PC-3 (cell line): Measurements from ENCODE around the gene TP63. TPM values are rescaled to one million over a fixed set of nuclear protein-coding genes. Genes with fewer than 3 reads are reported as not detected.

Experiments used
- ATAC-seq: fragments of 200-7000 bp; cut with Tn5 transposase; 2 replicates; pipeline ENCODE4 v1.9.1; 2020; ENCODE audit warnings: mild to moderate bottlenecking, moderate library complexity
- BruUV-seq: library from RNA; stranded (reverse); fragments of 400-500 nt; replicated peaks from 2 replicates; lab custom pipeline; 2021; lab: Mats Ljungman, UMichigan
- CTCF ChIA-PET: fragments of 300-600 bp; sonication (Branson Sonifier 250); formaldehyde crosslinking; loops from one replicate; lab custom pipeline; 2022; ENCODE audit warnings: antibody characterized with exemption; lab: Charles Lee
- POLR2A ChIA-PET: fragments of 300-600 bp; sonication (Branson Sonifier 250); formaldehyde crosslinking; loops from one replicate; lab custom pipeline; 2022; ENCODE audit warnings: antibody characterized with exemption; ENCODE audit not compliant: unreplicated experiment; lab: Charles Lee
- DNase-seq: peaks from one replicate; pipeline ENCODE4 v3.0.0-alpha.2; 2015
- H2AFZ ChIP-seq: fragments of 300-600 bp; sonication (generic); 2 replicates; pipeline ENCODE4 v1.6.0; 2016; ENCODE audit warnings: antibody characterized with exemption, low read length
- H3F3A ChIP-seq: fragments of 300-600 bp; sonication (generic); one replicate; pipeline ENCODE4 v1.6.0; 2017; ENCODE audit warnings: antibody characterized with exemption, low read length, control low read depth, mild to moderate bottlenecking; ENCODE audit not compliant: unreplicated experiment
- H3K27ac ChIP-seq: fragments of 300-600 bp; sonication (generic); 2 replicates; pipeline ENCODE4 v1.5.1; 2016; ENCODE audit warnings: mild to moderate bottlenecking, low read length
- H3K27me3 ChIP-seq: fragments of 300-600 bp; sonication (generic); 2 replicates; pipeline ENCODE4 v1.6.1; 2016; ENCODE audit warnings: low read length, mixed read lengths
- H3K36me3 ChIP-seq: fragments of 300-600 bp; sonication (generic); 2 replicates; pipeline ENCODE4 v1.6.1; 2016; ENCODE audit warnings: low read depth, mixed run types, low read length, mixed read lengths
- H3K4me1 ChIP-seq: fragments of 300-600 bp; sonication (generic); 2 replicates; pipeline ENCODE4 v1.5.1; 2016; ENCODE audit warnings: low read length; ENCODE audit not compliant: insufficient read depth
- H3K4me2 ChIP-seq: fragments of 300-600 bp; sonication (generic); 2 replicates; pipeline ENCODE4 v1.6.0; 2016; ENCODE audit warnings: low read length
- H3K4me3 ChIP-seq: fragments of 300-600 bp; sonication (generic); 2 replicates; pipeline ENCODE4 v1.5.1; 2016; ENCODE audit warnings: mild to moderate bottlenecking, low read length, mixed read lengths
- H3K79me2 ChIP-seq: fragments of 300-600 bp; sonication (generic); 2 replicates; pipeline ENCODE4 v1.6.1; 2017; ENCODE audit warnings: low read length, mixed read lengths
- H3K9ac ChIP-seq: fragments of 300-600 bp; sonication (generic); 2 replicates; pipeline ENCODE4 v1.6.0; 2016; ENCODE audit warnings: mild to moderate bottlenecking, low read length
- H3K9me2 ChIP-seq: fragments of 300-600 bp; sonication (generic); replicated peaks from 2 replicates; pipeline ENCODE4 v1.6.1; 2016; ENCODE audit warnings: mixed run types, low read length, mixed read lengths
- H3K9me3 ChIP-seq: fragments of 300-600 bp; sonication (generic); 2 replicates; pipeline ENCODE4 v1.6.1; 2016; ENCODE audit warnings: low read length, mixed read lengths
- H4K20me1 ChIP-seq: fragments of 300-600 bp; sonication (generic); 2 replicates; pipeline ENCODE4 v1.6.1; 2016; ENCODE audit warnings: low read length, mixed read lengths
- CTCF ChIP-seq: fragments of 300-600 bp; sonication (generic); conservative IDR thresholded peaks from 2 replicates; pipeline ENCODE4 v1.5.1; 2017; ENCODE audit warnings: antibody characterized with exemption, low read depth, mild to moderate bottlenecking, low read length
- EZH2 ChIP-seq: fragments of 300-600 bp; sonication (generic); IDR thresholded peaks from one replicate; pipeline ENCODE4 v1.6.1; 2017; ENCODE audit warnings: antibody characterized with exemption, mild to moderate bottlenecking, low read length; ENCODE audit not compliant: unreplicated experiment
- EZH2phosphoT487 ChIP-seq: fragments of 300-600 bp; sonication (generic); IDR thresholded peaks from 2 replicates; pipeline ENCODE4 v1.6.1; 2018; ENCODE audit warnings: mild to moderate bottlenecking, antibody characterized with exemption, low read length, borderline replicate concordance
- intact Hi-C: fragments of 100-400 bp; cut with micrococcal nuclease; formaldehyde crosslinking; loops from 2 replicates; pipeline ENCODE4 v1.9.0; 2023
- total RNA-seq: library from RNA; depleted of rRNA; stranded (reverse); fragments of >200 nt; gene quantifications from 2 replicates; pipeline ENCODE4 v1.2.3, GENCODE V29; 2014

The TP63 gene
- total RNA-seq, 1 experiment from 2014 or later: 0.29 TPM

GRCh38 chr3:189902230-189903186, 271.3 kb downstream of the TP63 start:
- ChIA-PET POLR2A (interaction anchor here (0.5 kb wide), 1 partner anchor 228 kb away, joined by 3 read pairs; no protein-coding TSS in a partner anchor), CTCF (no interaction called here)
- Histone ChIP-seq H3K27ac (no peak overlapping the region), H2AFZ (no peak overlapping the region), H4K20me1 (no peaks in the 10 kb centered on the region), H3K4me2 (no peak overlapping the region), H3K4me1 (peaks cover 6% of the 10 kb centered on the region; the same call in 1 of the 2 replicates), H3K36me3 (no peaks in the 10 kb centered on the region), H3K79me2 (no peaks in the 10 kb centered on the region), H3F3A (no peaks in the 10 kb centered on the region), H3K9ac (no peak overlapping the region), H3K4me3 (no peak overlapping the region), H3K27me3 (no peaks in the 10 kb centered on the region), H3K9me3 (no peaks in the 10 kb centered on the region), H3K9me2 (no peaks in the 10 kb centered on the region)
- no peak for DNase-seq
- ATAC-seq: no peak
- no TSS peak for BruUV-seq
- intact Hi-C loops: no loop called here
- TF ChIP-seq EZH2phosphoT487: no peak
- no peak for TF ChIP-seq EZH2
- no peak for TF ChIP-seq CTCF

- ATAC-seq (no peak; the same call in 1 of the 2 replicates), DNase-seq (no peak)
- Histone ChIP-seq H3K4me2 (no peak overlapping the region), H3K9me3 (no peaks in the 10 kb centered on the region), H3K9ac (no peak overlapping the region), H3K27ac (no peak overlapping the region), H3K4me1 (peaks cover 18% of the 10 kb centered on the region), H2AFZ (no peak overlapping the region), H3F3A (no peaks in the 10 kb centered on the region), H3K4me3 (no peak overlapping the region), H3K79me2 (no peaks in the 10 kb centered on the region), H4K20me1 (no peaks in the 10 kb centered on the region), H3K36me3 (no peaks in the 10 kb centered on the region), H3K27me3 (no peaks in the 10 kb centered on the region), H3K9me2 (no peaks in the 10 kb centered on the region)
- intact Hi-C loops: no loop called here
- TF ChIP-seq CTCF (no peak), EZH2phosphoT487 (no peak), EZH2 (no peak)
- no TSS peak for BruUV-seq
- POLR2A ChIA-PET: interaction anchor here (0.6 kb wide), 2 partner anchors 358 to 579 kb away, joined by 3 to 4 read pairs; no protein-coding TSS in a partner anchor
- CTCF ChIA-PET: no interaction called here
These were observed 272.5 kb downstream of the TP63 start for GRCh38 chr3:189903562-189904250.
